IMR-90 (cell line): ENCODE measurements around the gene TTC8. TPM values are rescaled to one million over a fixed set of nuclear protein-coding genes. Genes with fewer than 3 reads are reported as not detected.
"Not testable (repeated sequence)": the region's sequence is repeated elsewhere in the genome, so short reads cannot be mapped to it uniquely, and the experiment has no call there.

Experiments used
- ATAC-seq: fragments of 200-7000 bp; cut with Tn5 transposase; 2 replicates; pipeline ENCODE4 v1.9.1; 2020; ENCODE audit warnings: low read depth, mild to moderate bottlenecking, moderate library complexity
- BruUV-seq: library from RNA; stranded (reverse); fragments of 400-500 nt; replicated peaks from 2 replicates; lab custom pipeline; 2021; lab: Mats Ljungman, UMichigan
- CTCF ChIA-PET: fragments of 300-600 bp; formaldehyde crosslinking; extraction: SDS; loops from one replicate; lab custom pipeline; 2021; ENCODE audit warnings: antibody characterized with exemption; lab: Yijun Ruan, JAX
- POLR2A ChIA-PET: fragments of 300-600 bp; sonication (Branson Sonifier 250); formaldehyde crosslinking; loops from one replicate; lab custom pipeline; 2022; ENCODE audit warnings: antibody characterized with exemption; ENCODE audit not compliant: unreplicated experiment; lab: Charles Lee
- DNase-seq: peaks from one replicate; pipeline ENCODE4 v3.0.0; 2013
- H2AFZ ChIP-seq: replicated peaks from 2 replicates; pipeline ENCODE3; 2013; ENCODE audit warnings: low read length, mild to moderate bottlenecking; ENCODE audit not compliant: poor library complexity
- H2AK5ac ChIP-seq: 2 replicates; pipeline ENCODE4 v1.6.1; 2013; ENCODE audit warnings: low read depth, low read length, inconsistent platforms
- H2AK9ac ChIP-seq: replicated peaks from 2 replicates; pipeline ENCODE3; 2013; ENCODE audit warnings: mild to moderate bottlenecking, low read depth, low read length, moderate library complexity; ENCODE audit not compliant: poor library complexity
- H2BK120ac ChIP-seq: 2 replicates; pipeline ENCODE4 v1.6.1; 2013; ENCODE audit warnings: low read depth, low read length, inconsistent platforms
- H2BK15ac ChIP-seq: 3 replicates; pipeline ENCODE4 v1.6.1; 2013; ENCODE audit warnings: low read depth, low read length, inconsistent platforms
- H2BK20ac ChIP-seq: 2 replicates; pipeline ENCODE4 v1.6.1; 2013; ENCODE audit warnings: low read depth, mild to moderate bottlenecking, inconsistent platforms, low read length, moderate library complexity
- H2BK5ac ChIP-seq: 2 replicates; pipeline ENCODE4 v1.6.1; 2013; ENCODE audit warnings: mild to moderate bottlenecking, low read depth, low read length, inconsistent platforms; ENCODE audit not compliant: poor library complexity, severe bottlenecking
- H3K14ac ChIP-seq: replicated peaks from 2 replicates; pipeline ENCODE4 v1.6.1; 2013; ENCODE audit warnings: low read depth, low read length, inconsistent platforms
- H3K18ac ChIP-seq: 2 replicates; pipeline ENCODE4 v1.6.1; 2013; ENCODE audit warnings: low read depth, low read length, control low read depth
- H3K23ac ChIP-seq: 2 replicates; pipeline ENCODE4 v1.6.1; 2013; ENCODE audit warnings: low read depth, low read length, inconsistent platforms
- H3K27ac ChIP-seq: 2 replicates; pipeline ENCODE4 v1.5.1; 2013; ENCODE audit warnings: mild to moderate bottlenecking, control low read depth, low read length; ENCODE audit not compliant: insufficient read depth
- H3K27me3 ChIP-seq: 2 replicates; pipeline ENCODE4 v1.6.1; 2013; ENCODE audit warnings: low read length; ENCODE audit not compliant: control insufficient read depth, insufficient read depth
- H3K36me3 ChIP-seq: 2 replicates; pipeline ENCODE4 v1.6.1; 2013; ENCODE audit warnings: low read length, mixed read lengths; ENCODE audit not compliant: control insufficient read depth, insufficient read depth
- H3K4ac ChIP-seq: 2 replicates; pipeline ENCODE4 v1.6.1; 2013; ENCODE audit warnings: low read depth, low read length, inconsistent platforms
- H3K4me1 ChIP-seq: 2 replicates; pipeline ENCODE4 v1.6.1; 2013; ENCODE audit warnings: low read length, mixed read lengths; ENCODE audit not compliant: control insufficient read depth, insufficient read depth
- H3K4me2 ChIP-seq: 2 replicates; pipeline ENCODE4 v1.6.1; 2013; ENCODE audit warnings: low read depth, mild to moderate bottlenecking, control low read depth, low read length, moderate library complexity
- H3K4me3 ChIP-seq: 2 replicates; pipeline ENCODE4 v1.5.1; 2013; ENCODE audit warnings: low read depth, mild to moderate bottlenecking, control low read depth, low read length, moderate library complexity; ENCODE audit not compliant: insufficient read depth
- H3K56ac ChIP-seq: 2 replicates; pipeline ENCODE4 v1.6.1; 2013; ENCODE audit warnings: low read length, inconsistent platforms; ENCODE audit not compliant: insufficient read depth; ENCODE audit errors: extremely low read depth
- H3K79me1 ChIP-seq, 2 experiments: 2 replicates each; pipeline ENCODE4 v1.6.1; 2013; ENCODE audit warnings: low read length in 2 of 2, inconsistent platforms in 1 of 2, low read depth in 1 of 2
- H3K9ac ChIP-seq: 2 replicates; pipeline ENCODE4 v1.6.1; 2013; ENCODE audit warnings: low read depth, low read length, control low read depth
- H3K9me1 ChIP-seq: 2 replicates; pipeline ENCODE4 v1.6.1; 2013; ENCODE audit warnings: low read length, inconsistent platforms; ENCODE audit not compliant: insufficient read depth
- H3K9me3 ChIP-seq: 2 replicates; pipeline ENCODE4 v1.6.1; 2013; ENCODE audit warnings: low read length; ENCODE audit not compliant: control insufficient read depth, insufficient read depth
- H4K20me1 ChIP-seq: 2 replicates; pipeline ENCODE4 v1.6.1; 2013; ENCODE audit warnings: low read length, inconsistent platforms; ENCODE audit not compliant: insufficient read depth
- H4K5ac ChIP-seq: 2 replicates; pipeline ENCODE4 v1.6.1; 2013; ENCODE audit warnings: mild to moderate bottlenecking, low read depth, low read length, control low read depth
- H4K8ac ChIP-seq, 2 experiments: 2 replicates each; pipeline ENCODE4 v1.6.1; 2013; ENCODE audit warnings: low read depth in 2 of 2, low read length in 2 of 2, control low read depth in 1 of 2, inconsistent platforms in 1 of 2
- H4K91ac ChIP-seq: 2 replicates; pipeline ENCODE4 v1.6.1; 2013; ENCODE audit warnings: low read depth, low read length, inconsistent platforms; ENCODE audit not compliant: insufficient read depth
- BHLHE40 ChIP-seq: fragments of 150-350 bp; IDR thresholded peaks from 2 replicates; pipeline ENCODE4 v1.6.1; 2016; ENCODE audit warnings: mild to moderate bottlenecking, low read depth, low read length
- CEBPB ChIP-seq: IDR thresholded peaks from 2 replicates; pipeline ENCODE4 v1.6.1; 2012; ENCODE audit warnings: low read depth, low read length, improper control_type of control experiment
- CHD1 ChIP-seq: IDR thresholded peaks from 2 replicates; pipeline ENCODE4 v1.6.1; 2012; ENCODE audit warnings: low read depth, low read length, improper control_type of control experiment
- MAZ ChIP-seq: IDR thresholded peaks from 2 replicates; pipeline ENCODE4 v1.6.1; 2012; ENCODE audit warnings: low read depth, mild to moderate bottlenecking, low read length, improper control_type of control experiment, moderate library complexity, borderline replicate concordance
- NFE2L2 ChIP-seq: fragments of 150-350 bp; IDR thresholded peaks from 2 replicates; pipeline ENCODE4 v1.6.1; 2016; ENCODE audit warnings: low read depth, mild to moderate bottlenecking, low read length
- RFX5 ChIP-seq: IDR thresholded peaks from 2 replicates; pipeline ENCODE4 v1.8.0; 2012; ENCODE audit warnings: low read depth, mild to moderate bottlenecking, low read length, moderate library complexity
- SMC3 ChIP-seq: fragments of 150-350 bp; IDR thresholded peaks from 2 replicates; pipeline ENCODE4 v1.6.1; 2016; ENCODE audit warnings: low read depth, mild to moderate bottlenecking, antibody characterized with exemption, low read length, moderate library complexity
- WGBS, 2 experiments: methylation state at CpG; one replicate each; pipeline versions ENCODE4 v1.1.5 to v1.1.7; 2013; ENCODE audit warnings: missing lambda C conversion rate in 2 of 2; ENCODE audit not compliant: insufficient read length in 1 of 2; ENCODE audit errors: extremely low coverage in 2 of 2; 5-methylcytosine and 5-hydroxymethylcytosine counted together
- dilution Hi-C: fragments of 300-500 bp; cut with HindIII; formaldehyde crosslinking; loops from one replicate; pipeline ENCODE4 v1.14.3; 2018; ENCODE audit warnings: low sequenced_read_pairs; ENCODE audit not compliant: unreplicated experiment
- in situ Hi-C: fragments of 300-500 bp; cut with MboI; formaldehyde crosslinking; loops from 3 replicates; pipeline ENCODE4 v1.14.3; 2019; ENCODE audit warnings: low sequenced_read_pairs, inconsistent platforms, mixed read lengths
- intact Hi-C: fragments of 100-400 bp; cut with micrococcal nuclease; formaldehyde crosslinking; loops from 2 replicates; pipeline ENCODE4 v1.10.0; 2022
- polyA plus RNA-seq, 3 experiments: library from polyadenylated mRNA; depleted of rRNA; stranded (reverse); fragments of >200 nt; gene quantifications; 2 replicates each; pipeline ENCODE4 v1.2.3, GENCODE V29; 2012; ENCODE audit warnings: low replicate concordance in 1 of 3
- total RNA-seq: library from RNA; depleted of rRNA; stranded (reverse); fragments of >200 nt; gene quantifications from 2 replicates; pipeline ENCODE4 v1.2.3, GENCODE V29; 2012
- TF ChIP-seq, protein P1 (sequence below): conservative IDR thresholded peaks from 2 replicates; pipeline ENCODE4 v1.5.1; 2012; ENCODE audit warnings: mild to moderate bottlenecking, low read depth, low read length, improper control_type of control experiment

TTC8 gene
- total and polyA plus RNA-seq, 2 of the 4 experiments (the other 2 are of a cell fraction): 48.9 to 84.2 TPM

DNA sequence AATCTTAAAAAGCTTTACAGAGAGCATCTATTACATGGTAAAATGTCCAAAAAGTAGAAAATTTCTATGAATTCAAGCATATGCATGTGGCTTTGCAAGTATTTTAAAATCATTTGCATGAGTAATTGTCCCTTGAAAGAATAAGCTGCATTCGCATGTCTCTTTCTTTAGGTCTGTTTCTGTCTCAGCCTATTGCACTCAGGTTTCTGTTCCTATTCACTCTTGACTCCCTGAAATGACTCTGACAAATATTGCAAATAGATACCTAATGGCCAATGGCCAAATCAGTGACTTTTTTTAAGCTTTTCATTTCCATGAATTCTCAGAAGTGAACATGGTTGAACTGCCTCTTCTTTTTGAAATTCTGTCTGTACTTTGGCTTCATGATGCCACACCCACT lies 6.4 kb upstream of the TTC8 start:
- no peaks in the 10 kb centered on the region for H3K27me3 ChIP-seq
- DNase-seq: no peak
- H2BK15ac ChIP-seq: no peak overlapping the region
- no peak overlapping the region for H2BK120ac ChIP-seq
- H3K79me1 ChIP-seq: no peaks in the 10 kb centered on the region
- no peak overlapping the region for H3K23ac ChIP-seq
- in situ Hi-C loops (no loop called here), intact Hi-C loops (no loop called here), dilution Hi-C loops (no loop called here)
- POLR2A ChIA-PET: no interaction called here
- H3K27ac ChIP-seq: no peak overlapping the region
- TF ChIP-seq CEBPB (no peak), MAZ (no peak), SMC3 (no peak), RFX5 (no peak), CHD1 (no peak), BHLHE40 (no peak), NFE2L2 (no peak)
- TF ChIP-seq, protein P1, sequence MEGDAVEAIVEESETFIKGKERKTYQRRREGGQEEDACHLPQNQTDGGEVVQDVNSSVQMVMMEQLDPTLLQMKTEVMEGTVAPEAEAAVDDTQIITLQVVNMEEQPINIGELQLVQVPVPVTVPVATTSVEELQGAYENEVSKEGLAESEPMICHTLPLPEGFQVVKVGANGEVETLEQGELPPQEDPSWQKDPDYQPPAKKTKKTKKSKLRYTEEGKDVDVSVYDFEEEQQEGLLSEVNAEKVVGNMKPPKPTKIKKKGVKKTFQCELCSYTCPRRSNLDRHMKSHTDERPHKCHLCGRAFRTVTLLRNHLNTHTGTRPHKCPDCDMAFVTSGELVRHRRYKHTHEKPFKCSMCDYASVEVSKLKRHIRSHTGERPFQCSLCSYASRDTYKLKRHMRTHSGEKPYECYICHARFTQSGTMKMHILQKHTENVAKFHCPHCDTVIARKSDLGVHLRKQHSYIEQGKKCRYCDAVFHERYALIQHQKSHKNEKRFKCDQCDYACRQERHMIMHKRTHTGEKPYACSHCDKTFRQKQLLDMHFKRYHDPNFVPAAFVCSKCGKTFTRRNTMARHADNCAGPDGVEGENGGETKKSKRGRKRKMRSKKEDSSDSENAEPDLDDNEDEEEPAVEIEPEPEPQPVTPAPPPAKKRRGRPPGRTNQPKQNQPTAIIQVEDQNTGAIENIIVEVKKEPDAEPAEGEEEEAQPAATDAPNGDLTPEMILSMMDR: no peak
- ATAC-seq: no peak
- CTCF ChIA-PET: no interaction called here
- H4K91ac ChIP-seq: no peak overlapping the region
- no peak overlapping the region for H3K9ac ChIP-seq
- H3K9me3 ChIP-seq: no peaks in the 10 kb centered on the region
- H3K9me1 ChIP-seq: no peaks in the 10 kb centered on the region
- H3K14ac ChIP-seq: no peak overlapping the region
- no CpG with 5 or more reads among the region's 1 CpG for WGBS, 2 experiments
- H2AK9ac ChIP-seq: no peak overlapping the region
- H3K4me1 ChIP-seq: no peaks in the 10 kb centered on the region
- H2AK5ac ChIP-seq: no peak overlapping the region
- H2AFZ ChIP-seq: no peak overlapping the region
- H3K4me3 ChIP-seq: no peak overlapping the region
- H3K4me2 ChIP-seq: no peak overlapping the region
- H2BK20ac ChIP-seq: no peak overlapping the region
- no TSS peak for BruUV-seq
- H4K8ac ChIP-seq: no peak overlapping the region
- H3K56ac ChIP-seq: no peak overlapping the region
- no peak overlapping the region for H4K5ac ChIP-seq
- H4K20me1 ChIP-seq: no peaks in the 10 kb centered on the region
- H2BK5ac ChIP-seq: no peak overlapping the region
- H3K36me3 ChIP-seq: no peaks in the 10 kb centered on the region
- H3K4ac ChIP-seq: no peak overlapping the region
- no peak overlapping the region for H3K18ac ChIP-seq

DNA sequence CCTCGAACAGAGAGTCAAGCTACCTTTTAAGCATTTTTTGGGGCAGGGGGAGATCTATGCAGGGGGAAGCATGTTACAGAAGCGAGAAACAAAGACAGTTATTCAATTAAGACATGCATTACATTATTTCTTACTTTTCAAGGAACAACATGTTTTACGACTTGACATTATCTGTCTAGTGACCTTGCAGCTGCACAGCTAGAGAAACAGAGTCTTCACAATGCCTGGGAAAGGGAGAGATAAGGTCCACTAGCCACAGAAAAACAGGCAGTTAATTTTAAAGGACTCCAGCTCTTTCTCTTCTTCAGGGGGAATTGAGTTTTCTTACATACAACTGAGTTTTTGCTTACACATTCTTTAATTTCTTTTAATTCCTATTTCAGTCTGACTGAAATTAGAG lies 4.8 kb upstream of the TTC8 start:
- POLR2A ChIA-PET: not testable (repeated sequence)

More for the DNA sequence above, 4.8 kb upstream of the TTC8 start:
- ATAC-seq, H4K8ac ChIP-seq, CTCF ChIA-PET, H3K9ac ChIP-seq, H3K27me3 ChIP-seq, H3K4me2 ChIP-seq, H2BK120ac ChIP-seq, H2AFZ ChIP-seq, H3K9me3 ChIP-seq, H2BK20ac ChIP-seq, H4K20me1 ChIP-seq, H2BK5ac ChIP-seq, H2BK15ac ChIP-seq, BruUV-seq, H3K18ac ChIP-seq, H3K4me1 ChIP-seq, DNase-seq, H3K79me1 ChIP-seq, H3K56ac ChIP-seq, H3K27ac ChIP-seq, intact Hi-C loops, H2AK5ac ChIP-seq, H3K36me3 ChIP-seq, H4K5ac ChIP-seq, H3K14ac ChIP-seq, in situ Hi-C loops, H3K23ac ChIP-seq, H4K91ac ChIP-seq, H3K4ac ChIP-seq, H3K9me1 ChIP-seq, H2AK9ac ChIP-seq, H3K4me3 ChIP-seq, dilution Hi-C loops: not testable (repeated sequence)
- WGBS, 2 experiments: no CpG with 5 or more reads among the region's 3 CpGs
